Measurements from ENCODE around the gene EFEMP1.

DNA sequence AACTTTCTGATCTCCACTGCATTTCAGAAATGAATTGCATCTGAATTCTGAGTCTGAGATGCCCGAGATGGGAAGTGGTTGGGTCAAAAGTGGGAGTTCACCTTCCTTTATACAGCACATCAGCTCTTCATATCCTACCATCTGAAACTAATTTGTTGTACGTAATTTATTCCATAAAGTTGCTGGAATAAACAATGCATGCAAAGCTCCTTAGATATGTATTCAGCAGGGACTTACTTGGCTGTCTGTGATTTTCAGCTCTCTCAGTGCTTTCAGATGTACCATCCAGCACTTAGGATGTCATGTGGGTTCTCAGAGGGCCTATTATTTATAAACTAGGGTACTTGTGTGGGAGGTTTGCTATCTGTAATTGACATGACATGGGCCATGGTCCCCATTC, 46.9 kb upstream of the EFEMP1 start:
- TF ChIP-seq EZH2 (IDR thresholded peaks at IDR 0.05) (no peak), POLR2AphosphoS5 (IDR thresholded peaks at IDR 0.05; ENCODE audit: borderline replicate concordance, low read depth, low read length) (no peak)
